ENCODE data around the gene CAMK2A. TPM values are rescaled to one million over a fixed set of nuclear protein-coding genes. Genes with fewer than 3 reads are reported as not detected.

The CAMK2A gene
- total and polyA plus RNA-seq, 2 of the 4 experiments (the other 2 are of a cell fraction) = 0.18 to 0.19 TPM

DNA sequence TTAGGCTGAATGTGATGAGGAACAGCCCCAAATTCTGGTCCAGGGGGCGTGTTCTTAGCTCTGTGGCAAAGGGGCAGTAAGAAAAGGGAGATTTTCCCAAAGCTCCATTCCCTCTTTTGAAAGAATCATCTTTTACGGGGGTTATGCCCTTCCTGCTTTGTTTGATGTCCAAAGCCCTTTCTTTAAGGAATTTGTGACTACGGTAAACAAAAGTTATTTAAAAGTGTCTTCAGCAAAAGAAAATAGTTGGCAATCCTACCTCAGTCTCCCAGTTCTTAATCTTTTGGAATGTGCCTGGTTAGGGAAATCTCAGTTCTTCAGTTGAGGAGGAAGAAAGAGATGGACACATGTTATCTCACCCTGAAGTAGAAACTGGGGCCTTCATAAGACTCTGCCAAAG, 37.6 kb upstream of the CAMK2A start:
- no peak overlapping the region for H2BK5ac ChIP-seq (ENCODE audit: low read depth, low read length, poor library complexity, severe bottlenecking)
- no peak for TF ChIP-seq MAFK (IDR thresholded peaks at IDR 0.05; ENCODE audit: low read depth, low read length)
- TF ChIP-seq CHD1 (IDR thresholded peaks at IDR 0.05; ENCODE audit: low read depth, low read length) = no peak
- TF ChIP-seq, protein P1, sequence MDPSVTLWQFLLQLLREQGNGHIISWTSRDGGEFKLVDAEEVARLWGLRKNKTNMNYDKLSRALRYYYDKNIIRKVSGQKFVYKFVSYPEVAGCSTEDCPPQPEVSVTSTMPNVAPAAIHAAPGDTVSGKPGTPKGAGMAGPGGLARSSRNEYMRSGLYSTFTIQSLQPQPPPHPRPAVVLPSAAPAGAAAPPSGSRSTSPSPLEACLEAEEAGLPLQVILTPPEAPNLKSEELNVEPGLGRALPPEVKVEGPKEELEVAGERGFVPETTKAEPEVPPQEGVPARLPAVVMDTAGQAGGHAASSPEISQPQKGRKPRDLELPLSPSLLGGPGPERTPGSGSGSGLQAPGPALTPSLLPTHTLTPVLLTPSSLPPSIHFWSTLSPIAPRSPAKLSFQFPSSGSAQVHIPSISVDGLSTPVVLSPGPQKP (IDR thresholded peaks at IDR 0.05; ENCODE audit: borderline replicate concordance, low read depth, low read length) = no peak
- no peak for TF ChIP-seq BHLHE40 (IDR thresholded peaks at IDR 0.05; ENCODE audit: low read depth, low read length)
- no peak for TF ChIP-seq CEBPB (IDR thresholded peaks at IDR 0.05; ENCODE audit: low read depth, low read length)
- no peak for TF ChIP-seq FOS (IDR thresholded peaks at IDR 0.05; ENCODE audit: low read depth, low read length)
- no peak for TF ChIP-seq RFX5 (IDR thresholded peaks at IDR 0.05; ENCODE audit: low read depth, low read length)
- TF ChIP-seq RAD21 (IDR thresholded peaks at IDR 0.05; ENCODE audit: low read length) = no peak
- no peak for TF ChIP-seq SMC3 (IDR thresholded peaks at IDR 0.05; ENCODE audit: low read depth, low read length)
- in situ Hi-C loops (cut with MboI; ENCODE audit: low sequenced_read_pairs) = no loop called here
- no peak overlapping the region for H3K9ac ChIP-seq (ENCODE audit: low read depth, low read length)
- H4K20me1 ChIP-seq (ENCODE audit: insufficient read depth, low read length) = no peaks in the 10 kb centered on the region
- H3K4ac ChIP-seq (ENCODE audit: low read depth, low read length) = no peak overlapping the region
- H3K4me2 ChIP-seq (ENCODE audit: low read depth, low read length) = no peak overlapping the region
- no peak overlapping the region for H2AK9ac ChIP-seq (replicated peaks; ENCODE audit: low read depth, low read length, poor library complexity)
- no peak overlapping the region for H2BK20ac ChIP-seq (ENCODE audit: low read depth, low read length)
- peaks cover 4% of the 10 kb centered on the region; the same call in 1 of the 2 replicates for H3K4me1 ChIP-seq (ENCODE audit: control insufficient read depth, insufficient read depth, low read length)
- H4K5ac ChIP-seq (ENCODE audit: low read depth, low read length) = no peak overlapping the region
- no peak overlapping the region; the same call in 1 of the 2 replicates for H3K18ac ChIP-seq (ENCODE audit: low read depth, low read length)
- no peak overlapping the region for H3K56ac ChIP-seq (ENCODE audit: extremely low read depth, insufficient read depth, low read length)
- no peak for ATAC-seq (ENCODE audit: low read depth)
- no peak for DNase-seq
- CTCF ChIA-PET = interaction anchor here (1.0 kb wide), 1 partner anchor 16 kb away, joined by 3 read pairs; no protein-coding TSS in a partner anchor
- H3K27me3 ChIP-seq (ENCODE audit: control insufficient read depth, insufficient read depth, low read length) = peaks cover 3% of the 10 kb centered on the region; the same call in 1 of the 2 replicates
- no CpG with 5 or more reads among the region's 3 CpGs for WGBS, 2 experiments (ENCODE audit: extremely low coverage in 2 of 2, insufficient read length in 1 of 2)
- no peak overlapping the region for H4K8ac ChIP-seq (ENCODE audit: low read depth in 2 of 2, low read length in 2 of 2)
- H3K27ac ChIP-seq (ENCODE audit: insufficient read depth, low read length) = no peak overlapping the region
- no peak overlapping the region for H2AFZ ChIP-seq (replicated peaks; ENCODE audit: low read length, poor library complexity)
- H3K36me3 ChIP-seq (ENCODE audit: control insufficient read depth, insufficient read depth, low read length) = no peaks in the 10 kb centered on the region
- intact Hi-C loops (cut with micrococcal nuclease) = no loop called here
- H3K9me3 ChIP-seq (ENCODE audit: control insufficient read depth, insufficient read depth, low read length) = no peaks in the 10 kb centered on the region
- H2BK120ac ChIP-seq (ENCODE audit: low read depth, low read length) = no peak overlapping the region
- no TSS peak for BruUV-seq (replicated peaks)
- H3K79me1 ChIP-seq (ENCODE audit: low read depth in 1 of 2, low read length in 2 of 2) = no peaks in the 10 kb centered on the region
- H3K4me3 ChIP-seq (ENCODE audit: insufficient read depth, low read depth, low read length) = no peak overlapping the region
- no peak overlapping the region for H2BK15ac ChIP-seq (ENCODE audit: low read depth, low read length)
- no peak overlapping the region for H3K23ac ChIP-seq (ENCODE audit: low read depth, low read length)
- peaks cover 14% of the 10 kb centered on the region for H3K9me1 ChIP-seq (ENCODE audit: insufficient read depth, low read length)
- H2AK5ac ChIP-seq (ENCODE audit: low read depth, low read length) = no peak overlapping the region
- H4K91ac ChIP-seq (ENCODE audit: insufficient read depth, low read depth, low read length) = no peak overlapping the region
- dilution Hi-C loops (cut with HindIII; ENCODE audit: low sequenced_read_pairs, unreplicated experiment) = no loop called here
- no peak overlapping the region for H3K14ac ChIP-seq (replicated peaks; ENCODE audit: low read depth, low read length)
- POLR2A ChIA-PET (ENCODE audit: unreplicated experiment) = no interaction called here

Measured in IMR-90 (cell line).